Measurements from ENCODE around the gene SSBP3.

DNA sequence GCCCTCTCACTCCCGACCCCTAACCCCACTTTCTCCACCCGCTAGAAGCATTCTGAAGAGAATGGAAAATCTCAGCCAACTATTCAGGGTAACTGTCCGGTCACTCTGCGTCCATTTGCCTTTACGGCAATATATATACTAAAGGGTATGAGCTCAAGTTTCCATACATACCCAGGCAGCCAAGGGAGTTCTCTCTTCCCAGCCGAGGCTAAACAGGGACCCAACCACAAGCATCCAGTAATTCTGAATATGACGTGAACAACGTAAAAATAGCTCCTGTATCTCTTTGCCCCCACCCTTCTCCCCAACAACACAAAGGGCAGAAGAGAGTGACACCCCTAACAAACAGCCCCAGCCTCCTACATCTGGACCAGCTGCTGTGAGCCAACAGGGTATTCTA, 67.7 kb downstream of the SSBP3 start:
- TF ChIP-seq, protein P1, sequence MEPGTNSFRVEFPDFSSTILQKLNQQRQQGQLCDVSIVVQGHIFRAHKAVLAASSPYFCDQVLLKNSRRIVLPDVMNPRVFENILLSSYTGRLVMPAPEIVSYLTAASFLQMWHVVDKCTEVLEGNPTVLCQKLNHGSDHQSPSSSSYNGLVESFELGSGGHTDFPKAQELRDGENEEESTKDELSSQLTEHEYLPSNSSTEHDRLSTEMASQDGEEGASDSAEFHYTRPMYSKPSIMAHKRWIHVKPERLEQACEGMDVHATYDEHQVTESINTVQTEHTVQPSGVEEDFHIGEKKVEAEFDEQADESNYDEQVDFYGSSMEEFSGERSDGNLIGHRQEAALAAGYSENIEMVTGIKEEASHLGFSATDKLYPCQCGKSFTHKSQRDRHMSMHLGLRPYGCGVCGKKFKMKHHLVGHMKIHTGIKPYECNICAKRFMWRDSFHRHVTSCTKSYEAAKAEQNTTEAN (CRISPR knock-in tag; IDR thresholded peaks at IDR 0.05), result no peak
- TF ChIP-seq, protein P2, sequence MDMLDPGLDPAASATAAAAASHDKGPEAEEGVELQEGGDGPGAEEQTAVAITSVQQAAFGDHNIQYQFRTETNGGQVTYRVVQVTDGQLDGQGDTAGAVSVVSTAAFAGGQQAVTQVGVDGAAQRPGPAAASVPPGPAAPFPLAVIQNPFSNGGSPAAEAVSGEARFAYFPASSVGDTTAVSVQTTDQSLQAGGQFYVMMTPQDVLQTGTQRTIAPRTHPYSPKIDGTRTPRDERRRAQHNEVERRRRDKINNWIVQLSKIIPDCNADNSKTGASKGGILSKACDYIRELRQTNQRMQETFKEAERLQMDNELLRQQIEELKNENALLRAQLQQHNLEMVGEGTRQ (CRISPR knock-in tag; IDR thresholded peaks at IDR 0.05), result no peak
- TF ChIP-seq, protein P3, sequence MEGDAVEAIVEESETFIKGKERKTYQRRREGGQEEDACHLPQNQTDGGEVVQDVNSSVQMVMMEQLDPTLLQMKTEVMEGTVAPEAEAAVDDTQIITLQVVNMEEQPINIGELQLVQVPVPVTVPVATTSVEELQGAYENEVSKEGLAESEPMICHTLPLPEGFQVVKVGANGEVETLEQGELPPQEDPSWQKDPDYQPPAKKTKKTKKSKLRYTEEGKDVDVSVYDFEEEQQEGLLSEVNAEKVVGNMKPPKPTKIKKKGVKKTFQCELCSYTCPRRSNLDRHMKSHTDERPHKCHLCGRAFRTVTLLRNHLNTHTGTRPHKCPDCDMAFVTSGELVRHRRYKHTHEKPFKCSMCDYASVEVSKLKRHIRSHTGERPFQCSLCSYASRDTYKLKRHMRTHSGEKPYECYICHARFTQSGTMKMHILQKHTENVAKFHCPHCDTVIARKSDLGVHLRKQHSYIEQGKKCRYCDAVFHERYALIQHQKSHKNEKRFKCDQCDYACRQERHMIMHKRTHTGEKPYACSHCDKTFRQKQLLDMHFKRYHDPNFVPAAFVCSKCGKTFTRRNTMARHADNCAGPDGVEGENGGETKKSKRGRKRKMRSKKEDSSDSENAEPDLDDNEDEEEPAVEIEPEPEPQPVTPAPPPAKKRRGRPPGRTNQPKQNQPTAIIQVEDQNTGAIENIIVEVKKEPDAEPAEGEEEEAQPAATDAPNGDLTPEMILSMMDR (IDR thresholded peaks at IDR 0.05), result no peak
- TF ChIP-seq MYBL2 (CRISPR knock-in tag; IDR thresholded peaks at IDR 0.05), result no peak
- TF ChIP-seq, protein P4, sequence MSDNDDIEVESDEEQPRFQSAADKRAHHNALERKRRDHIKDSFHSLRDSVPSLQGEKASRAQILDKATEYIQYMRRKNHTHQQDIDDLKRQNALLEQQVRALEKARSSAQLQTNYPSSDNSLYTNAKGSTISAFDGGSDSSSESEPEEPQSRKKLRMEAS (CRISPR knock-in tag; IDR thresholded peaks at IDR 0.05), result no peak
- TF ChIP-seq ATF1 (CRISPR knock-in tag; IDR thresholded peaks at IDR 0.05), result no peak
- TF ChIP-seq, protein P5, sequence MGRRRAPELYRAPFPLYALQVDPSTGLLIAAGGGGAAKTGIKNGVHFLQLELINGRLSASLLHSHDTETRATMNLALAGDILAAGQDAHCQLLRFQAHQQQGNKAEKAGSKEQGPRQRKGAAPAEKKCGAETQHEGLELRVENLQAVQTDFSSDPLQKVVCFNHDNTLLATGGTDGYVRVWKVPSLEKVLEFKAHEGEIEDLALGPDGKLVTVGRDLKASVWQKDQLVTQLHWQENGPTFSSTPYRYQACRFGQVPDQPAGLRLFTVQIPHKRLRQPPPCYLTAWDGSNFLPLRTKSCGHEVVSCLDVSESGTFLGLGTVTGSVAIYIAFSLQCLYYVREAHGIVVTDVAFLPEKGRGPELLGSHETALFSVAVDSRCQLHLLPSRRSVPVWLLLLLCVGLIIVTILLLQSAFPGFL (CRISPR knock-in tag; IDR thresholded peaks at IDR 0.05; ENCODE audit: borderline replicate concordance), result no peak

Data from WTC11 (cell line).